HL-60 (cell line): ENCODE results near the gene FAM9A.

Experiments
- DNase-seq, 2 experiments: peaks; one replicate each; pipeline ENCODE4 v3.0.0-alpha.2; 2010 to 2020; ENCODE audit warnings: low read depth in 1 of 2, low spot score in 1 of 2
- H3K27ac ChIP-seq: fragments of 250-450 bp; sonication (Bioruptor Pico); replicated peaks from 2 replicates; pipeline ENCODE4 v1.5.1; 2020; ENCODE audit warnings: mild to moderate bottlenecking, moderate library complexity
- H3K27me3 ChIP-seq: fragments of 250-450 bp; sonication (Bioruptor Pico); 2 replicates; pipeline ENCODE4 v1.5.1; 2021; ENCODE audit warnings: mild to moderate bottlenecking, moderate library complexity; ENCODE audit not compliant: insufficient read depth, poor library complexity, severe bottlenecking
- H3K4me3 ChIP-seq: replicated peaks from 2 replicates; pipeline ENCODE4 v1.5.1; 2011; ENCODE audit warnings: mild to moderate bottlenecking, control low read depth, low read length; ENCODE audit not compliant: insufficient read depth
- CTCF ChIP-seq: IDR thresholded peaks from one replicate; pipeline ENCODE4 v1.5.1; 2011; ENCODE audit warnings: low read length, control low read depth, inconsistent platforms; ENCODE audit not compliant: insufficient read depth
- GABPA ChIP-seq: IDR thresholded peaks from 2 replicates; pipeline ENCODE4 v1.6.1; 2012; ENCODE audit warnings: low read depth
- POLR2AphosphoS5 ChIP-seq: IDR thresholded peaks from 2 replicates; pipeline ENCODE4 v1.6.1; 2012; ENCODE audit warnings: low read depth
- REST ChIP-seq: IDR thresholded peaks from 2 replicates; pipeline ENCODE4 v1.6.1; 2012; ENCODE audit warnings: low read depth; ENCODE audit not compliant: insufficient replicate concordance

The FAM9A gene

DNA sequence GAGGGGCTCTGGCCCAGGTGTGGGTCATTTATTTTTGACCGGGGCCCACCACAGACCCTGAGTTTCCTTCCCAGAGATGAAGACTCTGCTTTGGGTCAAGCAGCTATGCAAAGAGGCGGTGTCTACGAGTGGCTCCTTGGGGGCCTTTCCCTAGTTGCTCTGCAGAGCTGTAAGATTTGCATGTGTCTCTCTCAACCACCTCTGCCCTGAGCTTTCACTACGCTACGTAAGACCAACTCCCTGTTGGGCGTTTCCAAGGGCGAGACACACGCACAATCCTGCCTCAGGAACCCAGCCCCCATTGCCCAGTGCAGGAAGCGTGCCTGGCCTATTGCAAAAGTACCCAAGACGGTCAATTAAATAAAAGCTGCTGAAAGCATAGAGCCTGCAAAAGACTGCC lies 59.2 kb downstream of the FAM9A start:
- H3K27ac ChIP-seq: no peak overlapping the region
- no peak overlapping the region for H3K4me3 ChIP-seq
- DNase-seq: no peak
- H3K27me3 ChIP-seq: no peaks in the 10 kb centered on the region
- TF ChIP-seq REST (no peak), GABPA (no peak), POLR2AphosphoS5 (no peak), CTCF (no peak)
